Activated CD4-positive, alpha-beta T cell treated with anti-CD3 and anti-CD28 coated beads for 36 hours (primary cell): ENCODE measurements around the gene MMP23B. TPM values are rescaled to one million over a fixed set of nuclear protein-coding genes. Genes with fewer than 3 reads are reported as not detected.
"Not testable (repeated sequence)": the region's sequence is repeated elsewhere in the genome, so short reads cannot be mapped to it uniquely, and the experiment has no call there.

ENCODE experiments used
- ATAC-seq: fragments of 200-7000 bp; cut with Tn5 transposase; one replicate; pipeline ENCODE4 v1.10.0; 2021; ENCODE audit warnings: mild to moderate bottlenecking, moderate library complexity
- CTCF ChIA-PET: fragments of 350-600 bp; sonication (Branson Sonifier 250); formaldehyde crosslinking; loops from one replicate; lab custom pipeline; 2021; ENCODE audit warnings: antibody characterized with exemption; lab: Charles Lee
- POLR2A ChIA-PET: fragments of 350-600 bp; sonication (Branson Sonifier 250); formaldehyde crosslinking; loops from one replicate; lab custom pipeline; 2021; ENCODE audit warnings: antibody characterized with exemption, inconsistent platforms; lab: Charles Lee
- DNase-seq: peaks from one replicate; pipeline ENCODE4 v3.0.0-alpha.2; 2020
- H3K27ac Mint-ChIP-seq: one replicate; pipeline ENCODE4 v1.8.0; 2021; ENCODE audit warnings: mixed read lengths
- H3K27me3 Mint-ChIP-seq: one replicate; pipeline ENCODE4 v1.8.0; 2021; ENCODE audit warnings: mixed read lengths
- H3K36me3 Mint-ChIP-seq: one replicate; pipeline ENCODE4 v1.8.0; 2021; ENCODE audit warnings: low read depth, mixed read lengths
- H3K4me1 Mint-ChIP-seq: one replicate; pipeline ENCODE4 v1.8.0; 2021; ENCODE audit warnings: mixed read lengths
- H3K4me3 Mint-ChIP-seq: one replicate; pipeline ENCODE4 v1.8.0; 2021; ENCODE audit warnings: mild to moderate bottlenecking, moderate library complexity, mixed read lengths
- H3K9me3 Mint-ChIP-seq: one replicate; pipeline ENCODE4 v1.8.0; 2021; ENCODE audit warnings: low read depth, mixed read lengths
- intact Hi-C, 2 experiments: fragments of 100-400 bp; cut with DNase I in 1 of 2; cut with micrococcal nuclease in 1 of 2; formaldehyde crosslinking; loops; one replicate each; pipeline versions ENCODE4 v1.14.2 to v1.15.1; 2022 to 2024; cut with DNase I, micrococcal nuclease
- total RNA-seq, 2 experiments: library from RNA; stranded (reverse); gene quantifications; one replicate each; pipeline ENCODE4 v1.2.3, GENCODE V29; 2021

The MMP23B gene
- total RNA-seq, 2 experiments from 2014 or later = 0.77 to 1.2 TPM

DNA sequence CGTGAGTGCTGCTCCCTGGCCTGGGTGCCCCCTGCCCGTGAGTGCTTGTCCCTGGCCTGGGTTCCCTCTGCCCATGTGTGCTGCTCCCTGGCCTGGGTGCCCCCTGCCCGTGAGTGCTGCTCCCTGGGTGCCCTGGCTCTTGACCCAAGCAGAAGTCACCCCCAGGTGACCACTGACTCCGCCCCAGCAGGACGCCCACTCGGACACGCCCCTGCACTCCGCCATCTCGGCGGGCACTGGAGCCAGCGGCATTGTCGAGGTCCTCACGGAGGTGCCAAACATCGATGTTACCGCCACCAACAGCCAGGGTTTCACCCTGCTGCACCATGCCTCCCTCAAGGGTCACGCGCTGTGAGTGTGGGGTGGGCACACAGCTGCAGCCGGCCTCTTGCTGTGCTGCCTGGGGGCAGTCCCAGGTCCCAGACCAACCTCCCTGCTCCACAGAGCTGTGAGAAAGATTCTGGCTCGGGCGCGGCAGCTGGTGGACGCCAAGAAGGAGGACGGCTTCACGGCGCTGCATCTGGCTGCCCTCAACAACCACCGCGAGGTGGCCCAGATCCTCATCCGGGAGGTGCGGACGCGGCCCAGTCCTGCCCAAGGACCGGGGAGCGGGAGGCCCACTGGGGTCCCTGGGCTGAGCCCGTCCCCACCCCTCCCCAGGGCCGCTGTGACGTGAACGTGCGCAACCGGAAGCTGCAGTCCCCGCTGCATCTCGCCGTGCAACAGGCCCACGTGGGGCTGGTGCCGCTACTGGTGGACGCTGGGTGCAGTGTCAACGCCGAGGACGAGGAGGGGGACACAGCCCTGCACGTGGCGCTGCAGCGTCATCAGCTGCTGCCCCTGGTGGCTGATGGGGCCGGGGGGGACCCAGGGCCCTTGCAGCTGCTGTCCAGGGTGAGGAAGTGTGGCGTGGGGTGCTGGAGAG is 3.9 kb upstream of the MMP23B start:
- DNase-seq (no peak), ATAC-seq (no peak)
- CTCF ChIA-PET = interaction anchor here (0.8 to 1.1 kb wide), 3 partner anchors 14 to 59 kb away, joined by 3 to 5 read pairs (median 3); no protein-coding TSS in a partner anchor
- H3K27ac Mint-ChIP-seq = no peak overlapping the region
- no peaks in the 10 kb centered on the region for H3K9me3 Mint-ChIP-seq
- H3K36me3 Mint-ChIP-seq = peaks cover 2% of the 10 kb centered on the region
- H3K4me3 Mint-ChIP-seq = peak overlapping the region; percentile 38
- H3K4me1 Mint-ChIP-seq = peaks cover 7% of the 10 kb centered on the region
- intact Hi-C loops = no loop called here
- H3K27me3 Mint-ChIP-seq = peaks cover 4% of the 10 kb centered on the region
- POLR2A ChIA-PET = interaction anchor here (2.5 kb wide), 1 partner anchor 13 kb away, joined by 17 read pairs; the partner anchor contains the start of gene MIB2

- ATAC-seq (peak; percentile 40), DNase-seq (peak; percentile 70)
- no peak overlapping the region for H3K27ac Mint-ChIP-seq
- ChIA-PET CTCF (interaction anchor here (0.6 to 1.6 kb wide), 5 partner anchors 12 to 59 kb away, joined by 3 to 5 read pairs (median 5); no protein-coding TSS in a partner anchor), POLR2A (interaction anchor here (2.5 kb wide), 1 partner anchor 14 kb away, joined by 17 read pairs; the partner anchor contains the start of gene MIB2)
- H3K4me3 Mint-ChIP-seq = peak overlapping the region; percentile 38
- H3K9me3 Mint-ChIP-seq = no peaks in the 10 kb centered on the region
- peaks cover 4% of the 10 kb centered on the region for H3K27me3 Mint-ChIP-seq
- intact Hi-C loops = no loop called here
- peaks cover 7% of the 10 kb centered on the region for H3K4me1 Mint-ChIP-seq
- H3K36me3 Mint-ChIP-seq = peaks cover 2% of the 10 kb centered on the region
These were observed 3.1 kb upstream of the MMP23B start for GRCh38 chr1:1628754-1629429.

- H3K4me1 Mint-ChIP-seq = peaks cover 7% of the 10 kb centered on the region
- peaks cover 2% of the 10 kb centered on the region for H3K36me3 Mint-ChIP-seq
- peak; percentile 77 for DNase-seq
- CTCF ChIA-PET = interaction anchor here (0.6 to 1.6 kb wide), 4 partner anchors 12 to 60 kb away, joined by 4 to 5 read pairs (median 5); no protein-coding TSS in a partner anchor
- no peaks in the 10 kb centered on the region for H3K9me3 Mint-ChIP-seq
- intact Hi-C loops = loop anchor here (1.0 to 5.0 kb wide), 5 partner anchors 14 to 117 kb away; partner anchors contain the start of genes MIB2 (in 2 of the 2), ATAD3A (in 1 of the 2), CDK11B (in 1 of the 2) and SSU72 (in 1 of the 2)
- POLR2A ChIA-PET = interaction anchor here (2.5 kb wide), 1 partner anchor 15 kb away, joined by 17 read pairs; the partner anchor contains the start of gene MIB2
- H3K27ac Mint-ChIP-seq = no peak overlapping the region
- peaks cover 4% of the 10 kb centered on the region for H3K27me3 Mint-ChIP-seq
- peak overlapping the region; percentile 66 for H3K4me3 Mint-ChIP-seq
- peak; percentile 50 for ATAC-seq
These were observed 2.4 kb upstream of the MMP23B start for GRCh38 chr1:1629430-1630190.

DNA sequence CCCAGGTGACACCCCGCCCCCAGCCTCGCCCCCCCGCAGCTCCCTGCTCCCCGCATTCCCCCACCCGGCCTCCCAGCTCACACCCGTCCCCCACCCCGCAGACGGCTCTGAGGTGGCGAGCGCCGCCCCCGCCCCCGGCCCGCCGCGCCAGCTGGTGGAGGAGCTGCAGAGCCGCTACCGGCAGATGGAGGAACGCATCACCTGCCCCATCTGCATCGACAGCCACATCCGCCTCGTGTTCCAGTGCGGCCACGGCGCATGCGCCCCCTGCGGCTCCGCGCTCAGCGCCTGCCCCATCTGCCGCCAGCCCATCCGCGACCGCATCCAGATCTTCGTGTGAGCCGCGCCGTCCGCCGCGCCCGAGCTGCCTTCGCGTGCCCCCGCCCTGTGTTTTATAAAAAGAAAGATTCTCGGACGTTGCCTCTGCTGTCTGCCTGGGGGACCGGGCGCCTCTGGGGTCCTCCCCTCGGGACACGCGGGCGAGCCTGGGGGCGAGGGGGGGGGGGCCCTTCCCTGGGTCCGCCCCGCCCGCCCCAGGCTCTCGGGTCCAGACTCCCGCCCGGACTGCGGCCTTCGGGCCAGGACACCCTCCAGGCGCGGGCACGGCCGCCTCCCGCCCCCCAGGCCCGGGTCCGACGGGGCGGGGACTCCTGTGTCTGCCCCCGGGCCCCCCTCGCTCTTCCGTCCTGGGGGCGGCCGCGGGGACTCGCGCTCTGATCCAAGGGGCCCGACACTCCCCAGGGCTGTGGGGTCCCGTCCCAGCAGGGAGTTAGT is 1.6 kb upstream of the MMP23B start:
- Mint-ChIP-seq H3K36me3 (peaks cover 2% of the 10 kb centered on the region), H3K27me3 (peaks cover 4% of the 10 kb centered on the region), H3K27ac (peak overlapping the region; percentile 86), H3K4me3 (peak overlapping the region; percentile 66), H3K9me3 (no peaks in the 10 kb centered on the region), H3K4me1 (peaks cover 7% of the 10 kb centered on the region)
- DNase-seq (peak; percentile 96), ATAC-seq (peak; percentile 81)
- ChIA-PET POLR2A (interaction anchor here (2.5 kb wide), 1 partner anchor 15 kb away, joined by 17 read pairs; the partner anchor contains the start of gene MIB2), CTCF (interaction anchor here (0.8 to 1.6 kb wide), 2 partner anchors 13 to 35 kb away, joined by 4 to 5 read pairs; no protein-coding TSS in a partner anchor)
- intact Hi-C loops = loop anchor here (1.0 to 5.0 kb wide), 5 partner anchors 15 to 118 kb away; partner anchors contain the start of genes MIB2 (in 2 of the 2), ATAD3A (in 1 of the 2), CDK11B (in 1 of the 2) and SSU72 (in 1 of the 2)

DNA sequence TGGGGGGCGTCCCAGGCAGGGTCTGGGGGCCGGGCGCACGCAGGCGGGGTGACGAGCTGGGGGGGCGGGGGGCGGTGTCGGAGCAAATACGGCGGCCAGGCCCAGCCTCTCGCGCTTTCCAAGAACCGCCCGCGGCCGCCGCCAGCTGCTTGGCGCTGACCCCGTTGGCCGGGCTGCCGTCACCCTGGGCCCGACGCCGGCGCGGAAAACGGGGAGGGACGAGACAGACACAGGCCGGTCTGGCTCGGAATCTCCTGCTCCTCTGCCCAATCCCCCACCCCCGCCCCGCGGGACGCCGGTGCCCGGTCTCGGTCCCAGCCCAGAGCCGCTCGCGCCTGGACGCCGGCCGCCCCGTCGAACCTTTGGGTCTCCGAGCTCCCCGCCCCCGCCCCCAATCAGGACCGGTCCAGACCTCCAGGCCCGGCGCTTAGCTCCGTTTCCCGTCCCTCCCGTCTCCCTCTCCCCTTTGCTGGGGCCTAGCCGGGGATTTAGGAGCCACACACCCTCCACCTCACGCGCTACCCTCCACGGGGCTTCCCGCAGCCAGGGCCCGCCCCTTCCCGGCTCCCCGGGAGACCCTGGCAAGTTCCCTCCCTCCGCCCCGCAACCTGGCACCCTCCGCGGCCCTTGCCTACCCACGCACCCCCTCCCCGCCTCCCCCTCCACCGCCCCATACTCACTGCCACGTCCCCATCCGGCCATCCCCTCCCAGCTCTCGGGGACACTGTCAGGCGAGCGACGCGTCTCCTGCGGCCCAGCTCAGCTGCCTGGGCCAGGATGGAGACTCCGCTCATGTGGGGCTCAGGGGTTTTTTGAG is 800 bp upstream of the MMP23B start:
- Mint-ChIP-seq H3K4me3 (no peak overlapping the region), H3K27me3 (peaks cover 4% of the 10 kb centered on the region), H3K36me3 (peaks cover 2% of the 10 kb centered on the region), H3K4me1 (peaks cover 7% of the 10 kb centered on the region), H3K9me3 (no peaks in the 10 kb centered on the region), H3K27ac (no peak overlapping the region)
- ChIA-PET CTCF (interaction anchor here (0.7 kb wide), 1 partner anchor 20 kb away, joined by 3 read pairs; no protein-coding TSS in a partner anchor), POLR2A (interaction anchor here (0.6 kb wide), 1 partner anchor 148 kb away, joined by 3 read pairs; no protein-coding TSS in a partner anchor)
- DNase-seq = peak; percentile 38
- no peak for ATAC-seq
- intact Hi-C loops = loop anchor here (1.0 to 5.0 kb wide), 5 partner anchors 16 to 119 kb away; partner anchors contain the start of genes MIB2 (in 2 of the 2), ATAD3A (in 1 of the 2), CDK11B (in 1 of the 2) and SSU72 (in 1 of the 2)

- H3K36me3 Mint-ChIP-seq, H3K27me3 Mint-ChIP-seq, CTCF ChIA-PET, DNase-seq, POLR2A ChIA-PET, H3K27ac Mint-ChIP-seq, ATAC-seq, H3K4me3 Mint-ChIP-seq, H3K9me3 Mint-ChIP-seq, H3K4me1 Mint-ChIP-seq: not testable (repeated sequence)
- intact Hi-C loops = loop anchor here in 1 of 2 experiments (5.0 kb wide), 1 partner anchor 121 kb away; the partner anchor contains the start of gene ATAD3A
These were observed 1.4 kb downstream of the MMP23B start for GRCh38 chr1:1633409-1633808.

DNA sequence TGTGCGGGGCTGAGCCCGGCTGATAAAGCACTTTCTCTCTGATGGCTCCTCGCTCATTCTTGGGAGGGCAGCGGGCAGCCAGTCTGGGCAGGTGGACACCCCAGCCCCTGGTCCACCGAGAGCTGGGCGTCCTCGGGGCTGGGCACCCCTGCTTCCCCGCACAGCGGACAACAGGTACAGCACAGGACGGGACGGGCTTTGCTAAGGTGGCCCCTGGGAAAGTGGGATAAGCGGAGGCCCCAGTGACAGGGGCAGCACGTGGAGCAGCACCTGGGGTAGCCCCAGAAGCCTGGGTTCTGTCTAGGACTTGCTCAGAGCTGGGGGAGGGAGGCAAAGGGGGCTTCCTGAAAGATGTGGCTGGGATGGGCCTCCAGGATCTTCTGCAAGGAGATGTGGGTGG is 2.6 kb downstream of the MMP23B start:
- H3K27ac Mint-ChIP-seq, ATAC-seq, DNase-seq, CTCF ChIA-PET, H3K27me3 Mint-ChIP-seq, H3K4me3 Mint-ChIP-seq, H3K4me1 Mint-ChIP-seq, POLR2A ChIA-PET, H3K36me3 Mint-ChIP-seq, H3K9me3 Mint-ChIP-seq: not testable (repeated sequence)
- intact Hi-C loops = loop anchor here in 1 of 2 experiments (5.0 kb wide), 1 partner anchor 122 kb away; the partner anchor contains the start of gene ATAD3A

DNA sequence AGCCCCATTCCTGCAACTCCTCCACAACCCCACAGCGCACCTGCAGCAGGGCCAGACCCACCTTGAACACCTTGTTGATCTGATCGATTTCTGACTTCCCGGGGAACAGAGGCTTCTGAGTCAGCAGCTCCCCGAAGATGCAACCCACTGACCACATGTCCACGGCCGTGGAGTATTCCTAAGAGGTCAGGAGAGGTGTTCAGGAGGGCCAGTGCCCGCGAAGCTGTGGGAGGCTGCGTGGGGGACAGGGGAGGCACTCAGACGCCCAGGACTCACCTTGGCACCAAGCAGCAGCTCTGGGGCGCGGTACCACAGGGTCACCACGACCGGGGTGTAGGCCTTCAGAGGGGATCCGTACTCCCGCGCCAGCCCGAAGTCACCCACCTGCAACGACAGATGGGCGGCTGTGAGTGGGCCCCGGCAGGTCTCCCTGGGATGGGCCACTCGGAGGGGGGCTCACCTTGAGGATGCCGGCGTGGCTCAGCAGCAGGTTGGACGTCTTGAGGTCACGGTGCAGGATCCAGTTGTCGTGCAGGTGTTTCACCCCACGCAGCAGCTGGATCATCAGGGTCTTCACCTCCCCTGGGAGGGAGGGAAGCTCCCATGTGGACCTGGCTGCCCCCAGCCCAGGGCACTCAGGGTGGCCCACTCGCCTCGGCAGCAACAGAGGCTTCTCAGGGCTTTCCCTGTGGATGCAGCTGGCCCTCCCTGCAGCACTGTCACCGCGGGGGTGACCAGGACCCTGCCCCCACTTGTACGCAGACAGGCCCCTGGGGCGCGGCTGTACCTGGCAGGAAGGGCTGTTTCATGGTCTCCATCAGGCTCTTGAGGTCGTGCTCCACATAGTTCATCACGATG is 4.9 kb downstream of the MMP23B start:
- H3K27me3 Mint-ChIP-seq, H3K36me3 Mint-ChIP-seq, intact Hi-C loops, H3K4me3 Mint-ChIP-seq, ATAC-seq, H3K27ac Mint-ChIP-seq, H3K4me1 Mint-ChIP-seq, H3K9me3 Mint-ChIP-seq, DNase-seq: not testable (repeated sequence)
- ChIA-PET CTCF (interaction anchor here (0.5 kb wide), 1 partner anchor 171 kb away, joined by 3 read pairs; no protein-coding TSS in a partner anchor), POLR2A (interaction anchor here (0.5 kb wide), 1 partner anchor 49 kb away, joined by 3 read pairs; no protein-coding TSS in a partner anchor)
